Osteocyte (in vitro differentiated cells): ENCODE data around the gene BOLA1. TPM values are rescaled to one million over a fixed set of nuclear protein-coding genes. Genes with fewer than 3 reads are reported as not detected.
"Not testable (repeated sequence)": the region's sequence is repeated elsewhere in the genome, so short reads cannot be mapped to it uniquely, and the experiment has no call there.

Experiments used
- DNase-seq: peaks from one replicate; pipeline ENCODE4 v3.0.0; 2021; ENCODE audit warnings: mixed read lengths; ENCODE audit not compliant: unreplicated experiment; ENCODE audit errors: extremely low spot score
- H3K27ac Mint-ChIP-seq: one replicate; pipeline ENCODE4 v1.8.0; 2021; ENCODE audit warnings: mild to moderate bottlenecking, mixed read lengths; ENCODE audit not compliant: unreplicated experiment
- H3K27me3 Mint-ChIP-seq: one replicate; pipeline ENCODE4 v1.8.0; 2021; ENCODE audit warnings: mixed read lengths; ENCODE audit not compliant: unreplicated experiment
- H3K36me3 Mint-ChIP-seq: one replicate; pipeline ENCODE4 v1.8.0; 2021; ENCODE audit warnings: mixed read lengths; ENCODE audit not compliant: unreplicated experiment
- H3K4me1 Mint-ChIP-seq: one replicate; pipeline ENCODE4 v1.8.0; 2021; ENCODE audit warnings: mixed read lengths; ENCODE audit not compliant: unreplicated experiment
- H3K4me3 Mint-ChIP-seq: one replicate; pipeline ENCODE4 v1.8.0; 2021; ENCODE audit warnings: mild to moderate bottlenecking, moderate library complexity, mixed read lengths; ENCODE audit not compliant: unreplicated experiment
- H3K9me3 Mint-ChIP-seq: one replicate; pipeline ENCODE4 v1.8.0; 2021; ENCODE audit warnings: mixed read lengths; ENCODE audit not compliant: unreplicated experiment
- CTCF ChIP-seq: fragments of 200-600 bp; sonication (generic); IDR thresholded peaks from 2 replicates; pipeline ENCODE4 v1.5.0; 2021; ENCODE audit warnings: antibody characterized with exemption, mild to moderate bottlenecking, moderate library complexity
- total RNA-seq: library from RNA; stranded (reverse); gene quantifications from 2 replicates; pipeline ENCODE4 v1.2.1, GENCODE V29; 2021

Gene BOLA1
- total RNA-seq, 1 donor from 2014 or later: 13.7 TPM

- Mint-ChIP-seq H3K36me3 (no peaks in the 10 kb centered on the region), H3K4me3 (no peak overlapping the region), H3K27me3 (no peaks in the 10 kb centered on the region), H3K9me3 (no peaks in the 10 kb centered on the region), H3K27ac (no peak overlapping the region), H3K4me1 (peaks cover 1% of the 10 kb centered on the region)
- TF ChIP-seq CTCF: no peak
- peak; percentile 11 for DNase-seq
Observed at GRCh38 chr1:149884433-149885338, 14.7 kb upstream of the BOLA1 start.

DNA sequence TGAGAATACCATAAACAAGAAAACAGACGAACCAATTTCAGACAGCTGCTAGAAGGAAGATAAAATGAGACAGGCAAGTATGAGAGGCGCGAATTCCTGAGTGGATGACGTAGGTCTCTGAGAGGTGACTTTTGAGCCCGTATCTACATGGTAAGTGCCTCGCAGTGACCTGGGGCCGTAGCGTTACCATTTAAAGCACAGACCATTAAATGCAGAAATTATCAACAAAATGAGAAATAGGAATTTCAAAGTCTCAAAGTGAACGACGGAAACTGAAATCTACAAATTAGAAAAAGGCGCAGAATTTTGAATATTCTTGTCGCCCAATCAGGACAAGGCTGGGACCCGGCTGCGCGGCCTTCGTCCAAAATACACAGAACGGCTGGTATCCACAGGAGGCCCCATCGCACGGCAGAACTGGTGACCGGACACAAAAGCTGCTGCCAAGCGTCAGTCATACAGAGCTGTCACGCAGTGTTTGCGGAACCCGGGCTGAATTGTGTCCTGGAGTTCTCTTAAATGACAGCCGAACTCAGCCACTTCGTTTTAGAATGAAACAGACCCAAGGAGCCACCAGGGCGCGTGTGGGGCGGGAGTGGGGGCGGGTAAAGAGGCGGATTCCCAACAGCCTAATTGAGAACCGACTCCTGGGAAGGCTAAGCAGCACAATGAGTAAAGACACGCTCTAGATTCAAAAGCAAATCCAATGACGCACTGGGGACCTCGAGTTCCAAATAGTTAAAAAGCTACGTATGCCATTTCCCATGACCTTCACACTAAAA, 13.8 kb upstream of the BOLA1 start:
- DNase-seq: peak; percentile 93
- H3K27me3 Mint-ChIP-seq: no peaks in the 10 kb centered on the region
- peaks cover 3% of the 10 kb centered on the region for H3K4me1 Mint-ChIP-seq
- no peak overlapping the region for H3K4me3 Mint-ChIP-seq
- no peaks in the 10 kb centered on the region for H3K36me3 Mint-ChIP-seq
- H3K27ac Mint-ChIP-seq: no peak overlapping the region
- H3K9me3 Mint-ChIP-seq: no peaks in the 10 kb centered on the region
- no peak for TF ChIP-seq CTCF

DNA sequence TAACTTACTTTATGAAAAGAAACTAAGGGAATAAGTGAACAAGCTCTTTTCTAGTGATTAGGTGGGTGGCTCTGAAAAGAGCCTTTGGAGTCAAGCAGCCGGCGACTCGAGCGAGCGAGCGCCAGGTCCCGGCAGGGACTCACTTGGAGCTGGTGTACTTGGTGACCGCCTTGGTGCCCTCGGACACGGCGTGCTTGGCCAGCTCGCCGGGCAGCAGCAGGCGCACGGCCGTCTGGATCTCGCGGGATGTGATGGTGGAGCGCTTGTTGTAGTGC, 13.3 kb upstream of the BOLA1 start:
- not testable (repeated sequence) for DNase-seq, H3K27ac Mint-ChIP-seq, H3K36me3 Mint-ChIP-seq, H3K27me3 Mint-ChIP-seq, H3K4me1 Mint-ChIP-seq, H3K9me3 Mint-ChIP-seq, H3K4me3 Mint-ChIP-seq

DNA sequence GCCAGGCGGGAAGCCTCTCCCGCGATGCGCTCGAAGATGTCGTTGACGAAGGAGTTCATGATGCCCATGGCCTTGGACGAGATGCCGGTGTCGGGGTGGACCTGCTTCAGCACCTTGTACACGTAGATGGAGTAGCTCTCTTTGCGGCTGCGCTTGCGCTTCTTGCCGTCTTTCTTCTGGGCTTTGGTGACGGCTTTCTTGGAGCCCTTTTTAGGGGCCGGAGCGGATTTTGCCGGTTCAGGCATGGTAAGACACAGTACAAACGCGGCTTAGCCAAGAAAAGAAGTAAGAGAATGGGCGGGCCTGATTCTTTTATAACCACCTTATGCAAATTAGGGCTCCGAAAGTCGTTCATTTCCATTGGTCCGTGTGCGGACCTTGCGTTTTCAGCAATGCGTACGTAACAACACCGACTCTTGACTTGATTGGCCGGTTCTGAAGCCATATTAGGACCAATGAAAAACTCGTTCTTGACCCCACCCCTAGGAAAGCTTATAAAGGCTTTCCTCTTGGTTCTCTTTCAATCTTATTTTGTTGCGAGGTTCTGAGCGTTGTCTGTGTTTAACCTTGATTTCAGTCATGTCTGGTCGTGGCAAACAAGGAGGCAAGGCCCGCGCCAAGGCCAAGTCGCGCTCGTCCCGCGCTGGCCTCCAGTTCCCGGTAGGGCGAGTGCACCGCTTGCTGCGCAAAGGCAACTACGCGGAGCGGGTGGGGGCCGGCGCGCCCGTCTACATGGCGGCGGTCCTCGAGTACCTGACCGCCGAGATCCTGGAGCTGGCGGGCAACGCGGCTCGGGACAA, 12.8 kb upstream of the BOLA1 start:
- Mint-ChIP-seq H3K4me1 (peaks cover 3% of the 10 kb centered on the region), H3K27me3 (no peaks in the 10 kb centered on the region), H3K4me3 (no peak overlapping the region), H3K27ac (no peak overlapping the region), H3K36me3 (no peaks in the 10 kb centered on the region), H3K9me3 (no peaks in the 10 kb centered on the region)
- peak; percentile 93 for DNase-seq
- no peak for TF ChIP-seq CTCF

GRCh38 chr1:149887196-149887455, 12.2 kb upstream of the BOLA1 start:
- H3K4me3 Mint-ChIP-seq, H3K4me1 Mint-ChIP-seq, H3K27me3 Mint-ChIP-seq, DNase-seq, H3K27ac Mint-ChIP-seq, H3K36me3 Mint-ChIP-seq, H3K9me3 Mint-ChIP-seq: not testable (repeated sequence)
